GM18867 (cell line): ENCODE data around the gene RNF182.
"Not testable (repeated sequence)": the region's sequence is repeated elsewhere in the genome, so short reads cannot be mapped to it uniquely, and the experiment has no call there.

Experiments used
- ATAC-seq: cut with Tn5 transposase; IDR thresholded peaks from one replicate; pipeline ENCODE4 v1.9.1; 2021; ENCODE audit warnings: mild to moderate bottlenecking, moderate library complexity; ENCODE audit not compliant: unreplicated experiment

The RNF182 gene, protein sequence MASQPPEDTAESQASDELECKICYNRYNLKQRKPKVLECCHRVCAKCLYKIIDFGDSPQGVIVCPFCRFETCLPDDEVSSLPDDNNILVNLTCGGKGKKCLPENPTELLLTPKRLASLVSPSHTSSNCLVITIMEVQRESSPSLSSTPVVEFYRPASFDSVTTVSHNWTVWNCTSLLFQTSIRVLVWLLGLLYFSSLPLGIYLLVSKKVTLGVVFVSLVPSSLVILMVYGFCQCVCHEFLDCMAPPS

DNA sequence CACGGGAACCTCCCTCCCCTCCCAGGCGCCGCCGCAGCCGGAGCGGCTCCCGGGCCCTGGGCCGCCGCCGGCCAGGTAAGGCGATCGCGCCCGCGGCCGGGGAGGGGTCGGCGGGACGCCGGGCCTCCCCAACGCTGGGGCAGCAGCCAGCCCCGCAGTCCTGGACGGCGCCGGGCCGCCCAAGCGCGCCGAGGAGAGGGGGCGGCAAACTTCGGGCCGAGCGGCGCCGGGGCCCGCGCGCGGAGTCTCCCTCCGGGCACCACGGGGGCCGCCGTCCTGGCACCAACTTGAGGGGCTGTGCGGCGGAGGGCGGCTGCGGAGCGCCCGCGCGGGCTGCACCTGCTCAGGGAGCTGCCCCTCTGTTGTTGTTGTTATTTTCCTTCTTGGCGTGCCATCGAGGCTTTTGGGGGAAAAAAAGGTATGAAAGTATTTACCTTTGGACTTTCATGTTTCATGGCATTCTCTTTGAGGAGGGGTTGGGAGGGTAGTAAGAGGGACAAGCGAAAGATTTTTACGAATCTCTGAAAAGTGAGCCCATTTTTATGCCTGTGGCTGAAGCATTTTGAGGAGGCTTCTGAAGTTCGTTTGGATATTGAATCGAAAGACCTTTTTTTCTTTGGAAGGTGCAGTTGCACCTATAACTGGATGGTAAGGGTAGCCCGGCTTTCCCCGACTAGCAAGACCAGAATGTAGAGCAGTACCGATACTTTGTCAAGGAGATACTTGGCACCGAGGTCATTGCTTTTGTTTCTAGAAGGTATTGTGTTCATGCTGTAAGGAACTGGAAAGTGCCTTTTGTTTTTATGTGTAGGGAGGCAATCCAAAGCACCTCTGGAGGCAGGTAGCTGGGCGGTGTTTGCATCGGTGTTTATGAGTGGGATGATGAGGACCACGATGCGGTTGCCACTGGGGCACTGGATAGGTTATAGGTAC lies at the start of gene RNF182:
Gene RNF182 (plus strand): TSS at position 4 of the 933 bp plus-strand sequence. CDS start 52,168 bp downstream, outside the sequence.
- no peak for ATAC-seq

DNA sequence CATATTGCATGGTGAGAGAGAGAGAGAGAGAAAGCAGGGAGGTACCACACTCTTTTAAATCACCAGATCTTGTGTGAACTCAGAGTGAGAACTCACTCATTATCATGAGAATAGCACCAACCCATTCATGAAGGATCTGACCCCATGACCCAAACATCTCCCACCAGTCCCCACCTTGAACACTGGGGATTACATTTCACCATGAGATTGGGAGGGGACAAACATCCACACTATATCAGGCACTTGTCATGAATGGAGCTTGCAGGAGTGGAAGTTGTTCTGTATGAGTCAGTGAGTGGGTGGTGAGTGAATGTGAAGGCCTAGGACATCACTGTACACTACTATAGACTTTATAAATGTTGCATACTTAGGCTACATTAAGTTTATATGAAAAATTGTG lies 47.7 kb upstream of the RNF182 start:
- ATAC-seq: no peak

DNA sequence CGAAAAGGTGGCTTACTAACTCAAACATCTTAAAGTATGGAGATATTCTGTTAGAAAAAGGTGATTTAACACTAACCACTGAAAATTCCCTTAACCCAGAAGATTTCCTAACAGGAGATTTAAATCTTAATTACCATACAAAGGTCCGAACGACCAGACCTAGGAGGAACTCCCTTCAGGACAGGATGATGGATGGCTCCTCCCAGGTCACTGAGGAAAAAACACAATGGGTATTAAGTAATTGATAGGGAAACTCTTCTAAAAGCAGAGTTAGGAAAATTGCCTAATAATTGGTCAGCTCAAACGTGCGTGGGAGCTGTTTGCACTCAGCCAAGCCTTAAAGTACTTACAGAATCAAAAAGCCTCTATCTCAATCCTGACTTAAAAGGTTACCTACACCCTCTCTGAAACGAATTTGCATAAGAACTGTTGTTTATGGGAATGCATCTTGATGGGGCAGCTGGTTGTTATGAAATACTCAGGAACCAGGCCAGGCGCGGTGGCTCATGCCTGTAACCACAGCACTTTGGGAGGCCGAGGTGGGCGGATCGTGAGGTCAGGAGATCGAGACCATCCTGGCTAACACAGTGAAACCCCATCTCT lies 44.6 kb upstream of the RNF182 start:
- not testable (repeated sequence) for ATAC-seq

DNA sequence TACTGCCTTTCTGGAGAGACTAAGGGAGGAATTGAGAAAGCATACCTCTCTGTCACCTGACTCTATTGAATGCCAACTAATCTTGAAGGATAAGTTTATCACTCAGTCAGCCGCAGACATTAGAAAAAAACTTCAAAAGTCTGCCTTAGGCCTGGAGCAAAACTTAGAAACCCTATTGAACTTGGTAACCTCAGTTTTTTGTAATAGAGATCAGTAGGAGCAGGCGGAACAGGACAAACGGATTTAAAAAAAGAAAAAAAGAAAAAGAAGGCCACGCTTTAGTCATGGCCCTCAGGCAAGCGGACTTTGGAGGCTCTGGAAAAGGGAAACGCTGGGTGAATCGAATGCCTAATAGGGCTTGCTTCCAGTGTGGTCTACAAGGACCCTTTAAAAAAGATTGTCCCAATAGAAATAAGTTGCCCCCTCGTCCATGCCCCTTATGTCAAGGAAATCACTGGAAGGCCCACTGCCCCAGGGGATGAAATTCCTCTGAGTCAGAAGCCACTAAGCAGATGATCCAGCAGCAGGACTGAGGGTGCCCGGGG lies 43.1 kb upstream of the RNF182 start:
- ATAC-seq: no peak

DNA sequence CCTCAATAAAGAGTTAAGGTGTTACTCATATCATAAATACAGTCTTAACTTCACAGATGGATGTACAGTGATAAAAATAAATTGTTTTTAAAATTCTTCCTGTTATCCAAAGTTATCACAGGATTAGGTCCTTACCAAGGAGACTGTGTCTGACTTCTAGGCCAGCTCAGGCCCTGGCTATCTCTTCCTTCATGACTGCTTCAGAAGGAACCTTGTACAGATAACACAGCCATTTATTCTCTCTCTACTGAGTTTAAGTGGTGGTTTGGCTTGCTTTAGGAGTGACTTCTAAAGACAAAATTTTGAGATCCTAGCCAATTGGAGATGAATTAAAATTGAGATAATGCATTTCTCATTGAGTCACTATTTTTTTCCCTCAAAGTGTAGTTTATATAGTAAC lies 40.8 kb upstream of the RNF182 start:
- no peak for ATAC-seq

DNA sequence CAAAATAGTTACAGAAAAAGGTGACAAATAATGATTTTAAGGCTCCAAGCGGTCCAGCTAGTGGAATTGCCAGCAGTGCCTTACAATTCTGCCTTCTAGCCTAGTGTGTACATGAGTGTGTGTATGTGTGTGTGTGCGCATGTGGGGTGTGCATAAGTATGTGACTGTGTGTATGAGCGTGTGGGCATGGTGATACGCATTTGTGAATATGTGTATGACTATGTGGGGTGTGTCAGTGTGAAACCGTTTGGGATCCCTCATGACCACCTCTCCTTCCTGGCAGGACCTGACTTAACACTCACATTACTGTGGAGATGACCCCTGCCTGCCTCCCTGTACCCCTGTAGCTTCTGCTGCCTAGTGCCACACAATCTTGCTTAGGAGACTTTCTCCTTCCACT lies 40.4 kb upstream of the RNF182 start:
- no peak for ATAC-seq

DNA sequence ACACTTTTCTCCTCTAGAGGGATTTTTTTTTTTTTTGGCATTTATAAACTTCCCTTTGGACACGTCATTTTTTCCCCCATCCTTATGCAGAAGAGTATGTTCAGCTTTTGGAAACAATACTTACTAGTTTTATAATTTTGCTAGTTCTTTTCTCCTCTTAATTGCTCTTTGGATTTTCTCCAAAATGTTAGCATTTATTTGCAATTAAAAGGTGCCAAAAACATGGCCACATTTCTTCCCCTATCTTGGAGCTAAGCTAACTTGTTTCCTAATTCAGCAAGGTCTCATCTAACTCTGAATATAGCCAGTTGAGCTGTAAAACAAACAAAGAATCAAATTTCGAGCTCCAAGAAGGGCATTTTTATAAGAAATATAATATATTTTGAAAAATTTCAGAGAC lies 39.2 kb upstream of the RNF182 start:
- no peak for ATAC-seq

DNA sequence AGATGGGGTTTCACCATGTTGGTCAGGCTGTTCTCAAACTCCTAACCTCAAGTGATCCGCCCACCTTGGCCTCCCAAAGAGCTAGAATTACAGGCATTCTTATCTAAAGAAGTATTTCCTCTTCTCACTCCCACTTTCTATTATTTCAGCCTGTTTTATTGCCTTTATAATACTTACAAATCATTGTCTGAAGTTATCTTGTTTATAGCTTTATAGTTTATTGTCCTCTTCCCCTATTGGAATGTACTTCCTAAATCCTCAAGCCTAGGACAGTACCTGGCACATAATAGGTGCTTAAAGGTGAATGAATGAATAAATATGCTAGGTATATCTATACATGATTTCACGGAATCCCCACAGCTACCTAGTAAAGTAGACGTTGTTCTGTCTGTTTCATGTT lies 37.8 kb upstream of the RNF182 start:
- ATAC-seq: no peak

DNA sequence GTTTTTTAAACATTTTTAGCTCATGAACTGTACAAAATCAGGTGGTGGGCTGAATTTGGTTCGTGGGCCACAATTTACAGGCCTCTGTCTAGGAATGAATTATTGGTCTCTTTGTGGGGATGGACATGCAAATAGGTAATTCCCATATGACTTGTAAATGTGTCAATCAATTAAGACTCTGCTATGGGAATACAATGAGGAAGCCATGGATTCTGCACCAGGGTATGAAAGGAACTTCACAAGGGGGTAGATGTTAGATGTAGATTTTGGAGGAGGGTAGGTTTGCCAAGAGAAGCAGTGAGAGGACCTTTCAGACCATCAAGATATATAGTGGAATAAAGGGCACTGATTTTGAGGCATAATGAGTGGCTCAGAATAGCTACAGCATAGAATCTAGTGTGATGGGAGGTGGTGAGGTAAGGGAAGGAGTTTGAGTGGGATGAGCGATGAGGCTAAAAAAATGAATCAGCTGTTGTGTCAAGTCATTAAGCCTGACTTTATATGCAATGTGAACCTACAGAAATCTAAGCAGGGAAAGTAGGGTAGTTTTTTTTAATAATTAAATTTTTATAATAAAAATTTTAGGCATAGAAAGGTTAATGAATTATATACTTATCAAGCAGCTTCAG lies 32.6 kb upstream of the RNF182 start:
- no peak for ATAC-seq

DNA sequence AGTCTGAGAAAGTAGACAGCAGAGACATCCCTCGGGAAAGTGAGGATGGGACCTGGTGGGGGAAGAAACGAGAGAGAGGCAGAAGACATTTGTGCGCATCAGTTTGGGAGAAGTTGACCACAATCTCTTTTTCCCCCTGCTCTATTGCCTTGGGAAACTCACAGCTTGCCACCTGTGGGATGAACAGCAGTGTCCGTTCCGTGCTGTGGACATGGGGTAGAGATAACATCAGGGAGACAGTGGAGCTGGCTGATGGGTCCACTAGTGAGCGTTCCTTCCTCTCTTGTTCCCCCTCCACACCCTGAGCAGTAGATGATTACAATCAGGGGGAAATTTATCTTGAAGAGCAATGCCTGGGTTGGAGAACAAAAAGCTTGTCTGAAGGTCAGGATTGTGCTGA lies 21.8 kb upstream of the RNF182 start:
- no peak for ATAC-seq

DNA sequence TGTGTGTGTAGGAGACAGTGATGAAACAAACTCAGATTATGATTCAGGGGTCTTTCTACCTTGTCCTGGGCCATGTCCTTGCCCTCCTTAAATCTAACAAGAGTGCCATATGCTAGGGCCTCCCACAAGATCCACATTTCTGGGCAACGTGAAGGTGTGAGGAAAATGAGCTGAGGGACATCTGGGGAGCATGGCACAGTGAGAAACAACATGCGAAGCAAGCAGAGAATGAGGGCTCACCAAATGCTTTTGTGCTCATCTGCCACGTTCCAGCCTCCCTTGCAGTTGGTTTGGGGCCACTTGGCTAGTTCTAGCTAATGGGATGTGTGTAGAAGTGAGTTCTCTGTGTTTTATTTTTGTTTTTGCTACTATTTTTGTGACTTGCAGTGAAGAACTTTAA lies 21.4 kb upstream of the RNF182 start:
- no peak for ATAC-seq

DNA sequence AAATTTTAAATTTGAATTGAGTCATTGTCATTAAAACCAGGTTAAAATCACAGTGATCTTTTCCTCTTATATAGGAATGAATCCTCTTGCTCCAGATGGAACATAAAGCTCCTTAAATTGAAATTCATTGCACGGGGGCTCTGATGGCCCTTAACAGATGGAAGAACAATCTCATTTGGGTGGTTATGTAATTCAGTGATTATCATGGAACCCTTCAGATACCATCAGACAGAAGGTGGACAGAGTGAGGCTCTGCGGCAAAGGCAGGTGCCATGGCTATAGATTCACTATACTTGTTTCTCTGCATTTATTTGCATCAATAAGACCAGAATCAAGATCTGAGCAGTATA lies 17.8 kb upstream of the RNF182 start:
- ATAC-seq: no peak

DNA sequence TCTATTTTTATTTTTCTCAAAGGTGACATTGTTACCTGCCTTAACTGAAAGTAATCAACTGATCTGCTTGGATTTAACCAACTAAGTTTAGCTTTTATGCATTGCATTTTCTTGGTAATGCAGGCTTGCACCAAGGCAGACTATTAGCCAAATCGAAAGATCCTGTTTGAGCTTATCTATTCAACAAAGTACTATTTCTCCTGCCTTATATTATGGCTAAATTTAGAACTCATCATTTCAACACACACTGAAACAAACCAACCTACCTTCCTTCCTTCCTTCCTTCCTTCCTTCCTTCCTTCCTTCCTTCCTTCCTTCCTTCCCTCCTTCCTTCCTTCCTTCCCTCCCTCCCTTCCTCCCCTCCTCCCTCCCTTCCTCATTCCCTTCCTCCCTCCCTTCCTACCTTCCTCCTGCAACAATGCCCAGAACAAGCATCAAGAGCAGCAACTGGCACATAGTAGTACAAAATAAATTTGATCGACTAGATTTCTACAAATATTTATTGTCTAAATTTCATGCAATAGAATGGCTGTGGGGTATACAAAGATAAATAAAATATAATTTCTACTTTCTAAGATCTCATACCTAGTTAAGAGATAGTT lies 17.0 kb upstream of the RNF182 start:
- ATAC-seq: no peak

DNA sequence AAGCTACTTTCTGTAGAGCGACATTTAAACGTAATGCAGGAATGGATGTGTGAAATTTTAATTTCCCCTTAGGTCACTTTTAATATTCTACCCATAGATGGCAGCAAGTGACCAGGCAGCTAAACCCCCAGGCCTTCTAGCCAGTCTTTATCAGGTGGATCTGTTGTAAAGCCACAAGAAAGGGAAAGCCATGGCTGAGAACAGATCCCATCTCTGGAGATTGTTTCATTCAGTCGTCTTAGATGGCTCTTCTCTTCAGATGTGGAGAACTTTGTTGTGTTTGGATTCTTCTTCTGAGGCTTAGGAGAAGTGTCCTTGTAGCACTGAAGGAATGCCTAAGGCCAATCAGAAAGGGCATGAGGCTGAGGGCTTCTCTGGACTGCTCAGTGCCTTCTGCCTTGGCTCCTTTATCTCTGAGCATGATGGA lies 15.8 kb upstream of the RNF182 start:
- no peak for ATAC-seq

DNA sequence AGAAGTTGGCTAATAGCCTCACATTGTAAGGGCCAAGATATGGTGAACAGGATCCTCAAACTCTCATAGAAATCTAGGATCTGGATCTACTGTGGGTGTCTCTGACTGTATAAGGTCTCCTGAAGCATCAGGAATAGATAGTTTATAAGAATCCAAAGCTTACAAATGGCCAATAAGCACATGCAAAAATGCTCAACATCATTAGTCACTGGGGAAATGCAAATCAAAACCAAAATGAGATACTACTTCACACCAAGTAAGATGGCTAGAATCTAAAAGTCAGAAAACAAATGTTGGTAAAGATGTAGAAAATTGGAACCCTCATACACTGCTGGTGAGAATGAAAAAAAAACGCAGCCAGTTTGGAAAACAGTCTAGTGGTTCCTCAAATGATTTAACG lies 14.3 kb upstream of the RNF182 start:
- no peak for ATAC-seq

DNA sequence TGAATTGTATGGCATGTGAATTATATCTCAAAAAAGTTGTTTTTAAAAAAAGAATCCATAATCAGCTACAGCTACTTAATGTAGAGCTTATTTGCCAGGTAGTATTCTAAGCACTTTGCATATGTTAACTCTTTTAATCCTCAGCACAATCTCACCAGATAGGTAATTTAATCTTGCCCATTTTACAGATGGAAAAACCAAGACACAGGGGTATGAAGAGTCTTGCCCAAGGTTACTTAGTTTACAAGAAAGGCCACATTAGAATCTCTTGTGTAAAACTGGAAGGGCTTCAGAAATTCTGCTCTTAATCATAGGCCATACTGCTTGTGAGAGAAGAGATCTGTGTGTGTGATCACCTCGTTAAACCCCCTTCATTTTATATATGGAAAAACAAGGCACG lies 13.4 kb upstream of the RNF182 start:
- no peak for ATAC-seq

DNA sequence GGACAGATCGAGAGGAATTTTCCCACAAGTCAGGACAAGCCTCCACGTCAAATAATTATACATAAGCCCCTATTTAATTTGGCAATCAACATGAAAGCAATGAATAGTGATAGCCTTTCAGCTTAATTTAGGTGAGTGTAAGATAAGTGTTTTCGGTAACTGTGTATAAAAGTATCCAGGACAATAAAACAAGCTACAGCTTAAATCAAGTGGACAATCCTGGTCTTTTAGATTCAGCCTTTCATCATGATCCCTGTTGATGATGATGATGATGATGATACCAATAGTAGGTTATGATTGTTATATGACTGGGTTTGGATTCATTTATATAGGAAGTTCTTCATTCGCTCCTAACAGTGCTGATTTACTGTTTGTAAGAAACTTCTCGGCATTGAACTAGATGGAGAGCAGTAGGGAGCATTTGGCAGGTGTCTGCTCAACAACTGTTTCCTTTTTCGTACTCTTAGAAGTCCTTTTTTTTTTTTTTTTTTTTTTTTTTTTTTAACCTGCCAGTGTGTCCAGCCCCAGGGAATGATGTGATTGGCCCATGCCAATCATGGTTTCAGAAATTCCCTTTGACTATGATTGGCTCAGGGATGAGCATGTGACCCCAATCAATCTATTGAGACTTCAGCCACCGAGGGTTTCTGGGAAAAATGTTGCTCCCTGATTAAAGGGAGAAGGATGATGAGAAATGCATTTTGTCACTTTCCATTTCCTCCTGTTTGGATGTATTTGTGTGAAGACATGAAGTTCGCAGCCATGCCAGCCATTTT lies 11.3 kb upstream of the RNF182 start:
- ATAC-seq: no peak

DNA sequence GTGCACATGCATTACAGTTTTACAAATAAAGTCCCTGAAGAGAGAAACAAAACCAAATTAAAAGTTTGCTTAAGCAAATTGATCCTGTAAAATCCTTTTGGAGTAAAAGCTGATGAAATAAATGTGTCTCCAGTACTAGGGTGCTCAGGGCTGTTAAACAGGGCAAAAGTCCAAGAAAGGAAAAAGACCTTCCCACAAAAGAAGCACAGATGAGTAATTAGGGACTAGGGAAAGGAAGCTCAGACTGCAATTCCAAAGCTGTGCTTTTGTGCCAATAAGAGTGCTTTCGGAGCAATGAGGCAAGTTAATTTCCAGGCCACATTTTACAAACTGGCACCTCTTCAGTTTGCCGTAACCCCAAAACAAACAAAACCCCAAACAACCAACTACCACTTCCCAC lies 10.4 kb upstream of the RNF182 start:
- no peak for ATAC-seq

DNA sequence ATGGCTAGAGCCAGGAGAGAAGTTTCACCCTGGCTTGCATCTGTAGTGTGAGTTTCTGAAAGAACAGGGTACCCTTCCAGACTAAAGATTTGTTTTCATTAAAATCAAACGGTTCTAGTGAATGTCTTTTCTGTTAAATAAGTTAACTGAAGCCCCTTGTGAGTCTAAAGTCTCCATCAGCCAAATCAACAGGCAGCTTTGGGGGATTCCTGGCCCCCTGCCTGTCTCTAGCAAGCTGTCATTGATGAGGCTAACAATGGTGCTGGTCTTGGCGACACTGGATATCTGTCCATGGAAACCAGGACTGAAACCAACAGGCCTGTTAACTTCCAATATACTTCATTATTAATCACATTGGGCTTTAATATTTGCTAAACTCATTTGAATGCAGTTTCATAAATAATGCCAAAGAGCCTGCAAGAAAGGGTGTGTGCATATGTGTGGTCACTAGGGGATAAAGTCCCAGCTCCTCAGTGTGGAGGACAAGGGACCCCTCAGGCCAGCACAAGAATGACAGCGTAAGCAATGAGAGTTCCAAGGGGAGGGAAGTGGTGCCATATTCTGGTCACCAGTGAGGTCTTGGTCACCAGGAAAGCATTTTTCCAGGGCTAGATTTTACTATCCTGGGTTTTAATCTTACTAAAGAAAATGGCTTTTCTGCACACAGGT lies 9.1 kb upstream of the RNF182 start:
- no peak for ATAC-seq
